Endothelial cell of umbilical vein (primary cell): ENCODE results near the gene ZNF425. TPM values are rescaled to one million over a fixed set of nuclear protein-coding genes. Genes with fewer than 3 reads are reported as not detected.

Experiments used
- BruUV-seq: library from RNA; stranded (reverse); fragments of 400-500 nt; replicated peaks from 2 replicates; lab custom pipeline; 2021; lab: Mats Ljungman, UMichigan
- CTCF ChIA-PET: fragments of 300-600, 350-600 bp; sonication (Branson Sonifier 250); formaldehyde crosslinking; loops from one replicate; lab custom pipeline; 2021; ENCODE audit warnings: antibody characterized with exemption, inconsistent platforms; lab: Charles Lee
- POLR2A ChIA-PET: fragments of 300-600, 350-600 bp; sonication (Branson Sonifier 250); formaldehyde crosslinking; loops from one replicate; lab custom pipeline; 2021; ENCODE audit warnings: antibody characterized with exemption, inconsistent platforms; lab: Charles Lee
- DNase-seq: peaks from one replicate; pipeline ENCODE4 v3.0.0-alpha.2; 2011; ENCODE audit warnings: low read depth, low spot score
- FAIRE-seq: peaks from 2 replicates; lab custom pipeline; 2011; peaks lifted over from hg19 to GRCh38; lab: Jason Lieb, UNC
- H2AFZ ChIP-seq: 2 replicates; pipeline ENCODE4 v1.6.0; 2012; ENCODE audit warnings: low read depth, low read length, control low read depth, inconsistent platforms
- H3K27ac ChIP-seq: 2 replicates; pipeline ENCODE4 v1.5.1; 2011; ENCODE audit warnings: low read depth, mild to moderate bottlenecking, control low read depth, low read length, moderate library complexity; ENCODE audit not compliant: insufficient read depth
- H3K27me3 ChIP-seq, 2 experiments: 2 replicates each; pipeline versions ENCODE4 v1.6.0 to v1.6.1; 2011; ENCODE audit warnings: low read length in 2 of 2, mixed read lengths in 1 of 2; ENCODE audit not compliant: control insufficient read depth in 2 of 2, insufficient read depth in 2 of 2
- H3K36me3 ChIP-seq, 2 experiments: 2 replicates in 1 of 2; 3 replicates in 1 of 2; pipeline ENCODE4 v1.5.1; 2011; ENCODE audit warnings: low read length in 2 of 2, mild to moderate bottlenecking in 1 of 2, moderate library complexity in 1 of 2; ENCODE audit not compliant: control insufficient read depth in 2 of 2, insufficient read depth in 2 of 2; ENCODE audit errors: extremely low read depth in 1 of 2
- H3K4me1 ChIP-seq: 3 replicates; pipeline ENCODE4 v1.5.1; 2011; ENCODE audit warnings: mild to moderate bottlenecking, low read length; ENCODE audit not compliant: control insufficient read depth, insufficient read depth; ENCODE audit errors: extremely low read depth
- H3K4me2 ChIP-seq: 2 replicates; pipeline ENCODE4 v1.6.1; 2011; ENCODE audit warnings: low read length, control low read depth, mixed read lengths; ENCODE audit not compliant: insufficient read depth
- H3K4me3 ChIP-seq, 3 experiments: fragments of 200-600 bp in 1 of 3; sonication (generic), shearing (Covaris generic) in 1 of 3; replicated peaks in 1 of 3; 2 replicates each; pipeline ENCODE4 v1.5.1; 2011 to 2016; ENCODE audit warnings: control low read depth in 3 of 3, low read length in 3 of 3, mild to moderate bottlenecking in 2 of 3, inconsistent platforms in 1 of 3, low read depth in 1 of 3, moderate library complexity in 1 of 3; ENCODE audit not compliant: insufficient read depth in 1 of 3
- H3K79me2 ChIP-seq: 2 replicates; pipeline ENCODE4 v1.6.0; 2012; ENCODE audit warnings: low read length, inconsistent platforms; ENCODE audit not compliant: control insufficient read depth, insufficient read depth
- H3K9ac ChIP-seq: replicated peaks from 2 replicates; pipeline ENCODE3; 2011; ENCODE audit warnings: low read length, control low read depth; ENCODE audit not compliant: insufficient read depth; ENCODE audit errors: extremely low read depth
- H3K9me1 ChIP-seq: replicated peaks from 3 replicates; pipeline ENCODE4 v1.6.0; 2011; ENCODE audit warnings: mild to moderate bottlenecking, low read length; ENCODE audit not compliant: control insufficient read depth, insufficient read depth; ENCODE audit errors: extremely low read depth
- H3K9me3 ChIP-seq: replicated peaks from 2 replicates; pipeline ENCODE4 v1.5.1; 2012; ENCODE audit warnings: low read length, inconsistent platforms; ENCODE audit not compliant: control insufficient read depth, insufficient read depth
- H4K20me1 ChIP-seq: replicated peaks from 2 replicates; pipeline ENCODE3; 2011; ENCODE audit warnings: mild to moderate bottlenecking, low read length; ENCODE audit not compliant: control insufficient read depth, insufficient read depth; ENCODE audit errors: extremely low read depth
- EZH2 ChIP-seq: IDR thresholded peaks from 2 replicates; pipeline ENCODE4 v1.6.1; 2012; ENCODE audit warnings: borderline replicate concordance, low read depth, mild to moderate bottlenecking, moderate library complexity, low read length, inconsistent platforms; ENCODE audit not compliant: severe bottlenecking
- FOS ChIP-seq: IDR thresholded peaks from 2 replicates; pipeline ENCODE4 v1.6.1; 2011; ENCODE audit warnings: mild to moderate bottlenecking, low read length, moderate library complexity, borderline replicate concordance; ENCODE audit not compliant: insufficient read depth
- JUN ChIP-seq: IDR thresholded peaks from 2 replicates; pipeline ENCODE4 v1.6.1; 2011; ENCODE audit warnings: borderline replicate concordance, low read depth; ENCODE audit not compliant: insufficient read length, insufficient read depth
- MYC ChIP-seq: IDR thresholded peaks from one replicate; pipeline ENCODE4 v1.6.1; 2011; ENCODE audit warnings: mild to moderate bottlenecking, low read depth, low read length
- dilution Hi-C: fragments of 300-500 bp; cut with MboI; formaldehyde crosslinking; loops from one replicate; pipeline ENCODE4 v1.15.0; 2019; ENCODE audit warnings: low sequenced_read_pairs; ENCODE audit not compliant: extremely low pct_ligation_motif_present
- intact Hi-C: fragments of 100-400 bp; cut with micrococcal nuclease; formaldehyde crosslinking; loops from one replicate; pipeline ENCODE4 v1.10.0; 2022
- polyA plus RNA-seq, 4 experiments: library from polyadenylated mRNA; depleted of rRNA in 3 of 4; stranded (reverse) in 3 of 4; unstranded in 1 of 4; fragments of >200 nt; gene quantifications; 2 replicates each; pipeline versions ENCODE4 v1.2.1 to v1.2.3, GENCODE V29; 2011 to 2012; ENCODE audit warnings: missing spikeins in 1 of 4
- total RNA-seq: library from RNA; stranded (reverse); gene quantifications from 2 replicates; pipeline ENCODE4 v1.2.3, GENCODE V29; 2021

Gene ZNF425
- total and polyA plus RNA-seq, 2 donors (not counting 3 experiments of a cell fraction or from before 2014, with no cell fraction given) = 0.68 to 0.93 TPM

GRCh38 chr7:149166142-149166541 lies 40.0 kb upstream of the ZNF425 start:
- Histone ChIP-seq H3K36me3 (peaks cover 16 to 19% of the 10 kb centered on the region in 2 experiments), H3K4me1 (peaks cover 5% of the 10 kb centered on the region), H3K9me1 (no peaks in the 10 kb centered on the region), H3K9me3 (no peaks in the 10 kb centered on the region), H3K27me3 (no peaks in the 10 kb centered on the region), H3K4me2 (no peak overlapping the region), H3K9ac (no peak overlapping the region), H3K4me3 (no peak overlapping the region), H3K79me2 (peaks cover under 1% of the 10 kb centered on the region), H3K27ac (no peak overlapping the region), H2AFZ (no peak overlapping the region), H4K20me1 (no peaks in the 10 kb centered on the region)
- no TSS peak for BruUV-seq
- DNase-seq (no peak), FAIRE-seq (no peak)
- ChIA-PET POLR2A (no interaction called here), CTCF (interaction anchor here (1.4 kb wide), 2 partner anchors 17 to 19 kb away, joined by 3 to 7 read pairs; partner anchors contain the start of gene ZNF398)
- TF ChIP-seq FOS = no peak
- dilution Hi-C loops (no loop called here), intact Hi-C loops (no loop called here)

GRCh38 chr7:149161241-149161848 lies 35.2 kb upstream of the ZNF425 start:
- no peak overlapping the region for H2AFZ ChIP-seq
- no peaks in the 10 kb centered on the region for H3K9me3 ChIP-seq
- DNase-seq (peak; percentile 7), FAIRE-seq (peak; percentile 57)
- no TSS peak for BruUV-seq
- H3K4me2 ChIP-seq = no peak overlapping the region
- H3K27ac ChIP-seq = no peak overlapping the region
- H3K9ac ChIP-seq = no peak overlapping the region
- dilution Hi-C loops = no loop called here
- H3K4me1 ChIP-seq = peaks cover 8% of the 10 kb centered on the region
- POLR2A ChIA-PET = interaction anchor here (0.6 kb wide), 1 partner anchor 100 kb away, joined by 4 read pairs; no protein-coding TSS in a partner anchor
- H3K36me3 ChIP-seq = peaks cover 3 to 6% of the 10 kb centered on the region in 2 experiments
- no peaks in the 10 kb centered on the region for H4K20me1 ChIP-seq
- H3K79me2 ChIP-seq = peaks cover 6% of the 10 kb centered on the region
- H3K4me3 ChIP-seq = no peak overlapping the region
- no peaks in the 10 kb centered on the region for H3K27me3 ChIP-seq
- TF ChIP-seq MYC = no peak
- peak; percentile 27 for TF ChIP-seq FOS
- TF ChIP-seq EZH2 = no peak
- TF ChIP-seq JUN = no peak
- H3K9me1 ChIP-seq = no peaks in the 10 kb centered on the region
- CTCF ChIA-PET = interaction anchor here (1.3 kb wide), 1 partner anchor 35 kb away, joined by 4 read pairs; the partner anchor contains the start of gene ZNF425
- intact Hi-C loops = no loop called here
